ENCODE results near the gene CELSR3. TPM values are rescaled to one million over a fixed set of nuclear protein-coding genes. Genes with fewer than 3 reads are reported as not detected.
A peak's percentile ranks its signal among the peaks of the same experiment; 100 is the strongest.

CELSR3 gene
- polyA plus RNA-seq, 4 donors, result 0.67 to 1.3 (median 1.2) TPM

GRCh38 chr3:48636149-48636655, 26.5 kb downstream of the CELSR3 start:
- no peak for DNase-seq (ENCODE audit: low read depth in 4 of 4, low spot score in 3 of 4)

- DNase-seq (ENCODE audit: low read depth in 4 of 4, low spot score in 3 of 4), result peak; percentile 82 to 92 (median 92)
Measured at GRCh38 chr3:48635222-48636021, 27.3 kb downstream of the CELSR3 start, which contains the start of gene SLC26A6. SLC26A6 (minus strand) TSS chr3:48635461; CDS start chr3:48635393, 68 bp downstream.

GRCh38 chr3:48634661-48635221, 27.9 kb downstream of the CELSR3 start:
- DNase-seq (ENCODE audit: low read depth in 4 of 4, low spot score in 3 of 4), result no peak

- DNase-seq (ENCODE audit: low read depth in 4 of 4, low spot score in 3 of 4), result no peak
Measured at GRCh38 chr3:48633743-48634142, 28.9 kb downstream of the CELSR3 start.

GRCh38 chr3:48633256-48633655, 29.4 kb downstream of the CELSR3 start:
- DNase-seq (ENCODE audit: low read depth in 4 of 4, low spot score in 3 of 4), result no peak

GRCh38 chr3:48631516-48632448, 30.9 kb downstream of the CELSR3 start:
- no peak for DNase-seq (ENCODE audit: low read depth in 4 of 4, low spot score in 3 of 4)

GRCh38 chr3:48630833-48631232, 31.9 kb downstream of the CELSR3 start:
- no peak for DNase-seq (ENCODE audit: low read depth in 4 of 4, low spot score in 3 of 4)

- no peak for DNase-seq (ENCODE audit: low read depth in 4 of 4, low spot score in 3 of 4)
Measured at GRCh38 chr3:48630407-48630806, 32.3 kb downstream of the CELSR3 start.

- no peak for DNase-seq (ENCODE audit: low read depth in 4 of 4, low spot score in 3 of 4)
Measured at GRCh38 chr3:48629894-48630293, 32.8 kb downstream of the CELSR3 start.

- no peak for DNase-seq (ENCODE audit: low read depth in 4 of 4, low spot score in 3 of 4)
Measured at GRCh38 chr3:48628277-48629017, 34.2 kb downstream of the CELSR3 start.

- no peak for DNase-seq (ENCODE audit: low read depth in 4 of 4, low spot score in 3 of 4)
Measured at GRCh38 chr3:48625600-48625999, 37.1 kb downstream of the CELSR3 start.

GRCh38 chr3:48624767-48625166, 37.9 kb downstream of the CELSR3 start:
- no peak for DNase-seq (ENCODE audit: low read depth in 4 of 4, low spot score in 3 of 4)

GRCh38 chr3:48623851-48624547, 38.7 kb downstream of the CELSR3 start:
- no peak for DNase-seq (ENCODE audit: low read depth in 4 of 4, low spot score in 3 of 4)

GRCh38 chr3:48621461-48621869, 41.2 kb downstream of the CELSR3 start, which contains the start of gene TMEM89:
TMEM89 (minus strand) TSS chr3:48621769; CDS start chr3:48621756, 13 bp downstream.
- no peak for DNase-seq (ENCODE audit: low read depth in 4 of 4, low spot score in 3 of 4)

- DNase-seq (ENCODE audit: low read depth in 4 of 4, low spot score in 3 of 4), result no peak
Measured at GRCh38 chr3:48619541-48620524, 42.9 kb downstream of the CELSR3 start.

GRCh38 chr3:48617559-48617958, 45.1 kb downstream of the CELSR3 start:
- no peak for DNase-seq (ENCODE audit: low read depth in 4 of 4, low spot score in 3 of 4)

GRCh38 chr3:48614044-48614443, 48.6 kb downstream of the CELSR3 start:
- DNase-seq (ENCODE audit: low read depth in 4 of 4, low spot score in 3 of 4), result no peak

GRCh38 chr3:48612309-48612708, 50.4 kb downstream of the CELSR3 start:
- DNase-seq (ENCODE audit: low read depth in 4 of 4, low spot score in 3 of 4), result no peak

Data from left renal pelvis (tissue), 4 donors.